Coronary artery (tissue), 2 donors: Measurements from ENCODE around the gene FGD4.

ENCODE experiments used
- DNase-seq: peaks from one replicate; pipeline ENCODE4 v3.0.0-alpha.2; 2017; ENCODE audit warnings: low spot score
- H3K27ac ChIP-seq, 2 donors: fragments of 200-600 bp; sonication (generic); one replicate each; pipeline ENCODE4 v1.5.1; 2016 to 2019
- H3K4me3 ChIP-seq: fragments of 200-600 bp; sonication (generic); 2 replicates; pipeline ENCODE4 v1.5.1; 2016; ENCODE audit warnings: mild to moderate bottlenecking, moderate library complexity
- CTCF ChIP-seq: fragments of 200-600 bp; sonication (generic); IDR thresholded peaks from one replicate; pipeline ENCODE4 v1.5.1; 2019; ENCODE audit warnings: antibody characterized with exemption

The FGD4 gene

GRCh38 chr12:32615441-32615840, 216.1 kb downstream of the FGD4 start:
- Histone ChIP-seq H3K4me3 (no peak overlapping the region), H3K27ac (no peak overlapping the region)
- no peak for DNase-seq
- no peak for TF ChIP-seq CTCF

- Histone ChIP-seq H3K4me3 (no peak overlapping the region), H3K27ac (no peak overlapping the region)
- no peak for TF ChIP-seq CTCF
- DNase-seq: no peak
These were observed 218.2 kb downstream of the FGD4 start for GRCh38 chr12:32617534-32617933.

GRCh38 chr12:32618115-32618514, 218.8 kb downstream of the FGD4 start:
- Histone ChIP-seq H3K4me3 (no peak overlapping the region), H3K27ac (no peak overlapping the region)
- DNase-seq: no peak
- TF ChIP-seq CTCF: no peak

GRCh38 chr12:32627976-32628375, 228.6 kb downstream of the FGD4 start:
- no peak overlapping the region for H3K4me3 ChIP-seq
- no peak overlapping the region for H3K27ac ChIP-seq
- DNase-seq: no peak
- TF ChIP-seq CTCF: no peak

GRCh38 chr12:32641287-32641901, 242.0 kb downstream of the FGD4 start:
- Histone ChIP-seq H3K27ac (no peak overlapping the region), H3K4me3 (no peak overlapping the region)
- no peak for TF ChIP-seq CTCF
- DNase-seq: no peak

- H3K27ac ChIP-seq: no peak overlapping the region
- DNase-seq: no peak
- H3K4me3 ChIP-seq: no peak overlapping the region
- no peak for TF ChIP-seq CTCF
These were observed 245.1 kb downstream of the FGD4 start for GRCh38 chr12:32644431-32644830.

GRCh38 chr12:32647275-32647674, 247.9 kb downstream of the FGD4 start:
- no peak overlapping the region for H3K27ac ChIP-seq
- no peak for DNase-seq
- H3K4me3 ChIP-seq: no peak overlapping the region
- no peak for TF ChIP-seq CTCF
